GOT3 (cell line): ENCODE results near the gene MLC1.

Experiments used
- DNase-seq: peaks from one replicate; lab custom pipeline; 2025; ENCODE audit warnings: mixed read lengths; lab: John Stamatoyannopoulos, UW

MLC1 gene

DNA sequence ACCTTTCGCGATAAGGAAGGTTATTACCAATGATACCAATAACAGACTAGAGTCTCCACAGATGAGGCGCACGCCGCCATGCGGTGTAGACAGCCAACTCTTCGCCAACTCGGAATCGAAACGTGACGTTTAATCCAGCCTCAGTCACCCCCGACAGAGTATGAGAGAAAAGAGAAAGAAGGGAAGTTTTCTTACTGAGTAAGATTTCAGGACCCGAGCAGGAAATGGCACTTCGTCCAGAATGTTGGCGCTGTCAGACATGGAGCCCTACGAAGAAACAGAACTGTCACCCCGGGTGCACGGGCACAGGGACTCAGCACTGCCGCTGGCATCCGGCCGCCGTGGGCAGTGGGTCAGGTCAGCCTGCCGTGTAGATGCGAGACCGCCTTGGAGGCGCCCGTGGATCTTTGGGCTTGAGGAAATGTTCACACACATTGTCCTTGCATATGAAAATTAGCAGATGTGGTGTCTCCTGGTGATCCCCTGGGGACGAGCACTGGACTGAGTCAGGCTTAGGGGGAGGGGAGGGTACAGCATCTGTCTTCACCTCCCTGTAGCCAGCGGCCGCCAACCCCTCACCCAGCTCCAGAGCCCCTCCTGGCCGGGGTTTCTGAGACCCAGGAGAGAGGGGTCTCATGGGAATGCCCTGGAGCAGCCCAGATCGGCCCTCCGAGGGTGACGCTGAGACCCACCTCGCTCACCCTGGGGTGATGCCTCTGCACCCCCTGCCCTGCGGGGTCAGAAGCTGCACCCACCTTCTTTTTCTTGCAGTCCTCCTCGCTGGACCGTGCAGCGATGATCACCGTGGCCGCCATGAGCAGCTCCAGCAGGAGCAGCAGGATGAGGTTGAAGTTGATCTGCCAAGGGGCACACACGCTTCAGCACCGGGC is 8.3 kb downstream of the MLC1 start:
- DNase-seq, result no peak

DNA sequence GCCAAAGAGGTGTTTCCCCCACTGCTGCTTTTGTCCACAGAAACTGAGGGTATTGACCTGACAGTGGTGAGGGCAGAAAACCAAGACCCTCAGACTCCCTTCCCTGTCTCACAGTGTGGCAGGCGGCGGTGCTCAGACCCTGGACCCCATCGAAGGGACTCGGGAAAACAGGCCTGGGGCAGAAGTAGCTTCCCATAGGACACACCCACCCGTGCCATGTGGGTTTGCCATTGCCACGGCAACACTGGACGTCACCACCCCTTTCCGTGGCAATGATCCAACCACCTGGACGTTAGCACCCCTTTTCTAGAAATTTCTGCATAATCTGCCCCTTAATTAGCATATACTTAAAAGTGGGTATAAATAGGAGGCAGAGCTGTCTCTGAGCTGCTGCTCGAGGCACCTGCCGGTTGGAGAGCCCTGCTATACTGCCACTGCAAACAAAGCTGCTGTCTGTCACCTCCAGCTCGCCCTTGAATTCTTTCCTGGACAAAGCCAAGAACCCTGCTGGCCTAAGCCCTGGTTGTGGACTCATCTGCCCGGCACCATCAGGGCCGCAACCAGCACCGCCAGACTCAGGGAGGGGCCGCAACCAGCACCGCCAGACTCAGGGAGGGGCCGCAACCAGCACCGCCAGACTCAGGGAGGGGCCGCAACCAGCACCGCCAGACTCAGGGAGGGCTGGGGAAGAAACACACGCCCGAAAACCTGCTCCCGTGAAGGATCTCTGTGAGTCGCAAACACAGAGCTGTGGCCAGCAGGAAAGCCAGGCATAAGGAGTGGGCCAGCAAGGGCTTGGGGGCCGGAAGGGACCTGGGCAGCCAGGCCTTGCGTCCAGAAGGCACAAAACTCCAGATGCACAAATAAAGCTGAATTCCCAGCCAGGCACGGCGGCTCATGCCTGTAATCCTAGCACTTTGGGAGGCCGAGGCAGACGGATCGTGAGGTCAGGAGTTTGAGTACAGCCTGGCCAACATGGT is 10.4 kb downstream of the MLC1 start:
- DNase-seq, result no peak

DNA sequence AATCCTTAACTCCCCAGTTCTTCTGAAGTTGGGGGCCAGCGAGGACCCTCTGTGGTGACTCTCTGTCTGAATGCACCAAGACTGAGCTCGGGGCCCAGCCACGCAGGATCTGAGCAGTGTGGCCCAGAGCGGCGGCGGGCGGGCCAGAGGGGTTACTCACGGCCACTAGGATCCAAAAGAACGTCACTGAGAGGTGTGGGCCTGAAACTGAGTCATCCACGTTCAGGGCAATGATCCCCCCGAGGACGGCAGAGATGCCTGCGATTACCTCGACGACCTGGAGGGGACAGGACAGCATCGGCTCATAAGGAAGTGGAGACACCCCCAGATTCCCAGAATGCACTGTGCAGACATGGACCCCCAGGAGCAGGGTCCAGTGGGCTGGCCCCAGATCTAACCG is 11.2 kb downstream of the MLC1 start:
- no peak for DNase-seq

DNA sequence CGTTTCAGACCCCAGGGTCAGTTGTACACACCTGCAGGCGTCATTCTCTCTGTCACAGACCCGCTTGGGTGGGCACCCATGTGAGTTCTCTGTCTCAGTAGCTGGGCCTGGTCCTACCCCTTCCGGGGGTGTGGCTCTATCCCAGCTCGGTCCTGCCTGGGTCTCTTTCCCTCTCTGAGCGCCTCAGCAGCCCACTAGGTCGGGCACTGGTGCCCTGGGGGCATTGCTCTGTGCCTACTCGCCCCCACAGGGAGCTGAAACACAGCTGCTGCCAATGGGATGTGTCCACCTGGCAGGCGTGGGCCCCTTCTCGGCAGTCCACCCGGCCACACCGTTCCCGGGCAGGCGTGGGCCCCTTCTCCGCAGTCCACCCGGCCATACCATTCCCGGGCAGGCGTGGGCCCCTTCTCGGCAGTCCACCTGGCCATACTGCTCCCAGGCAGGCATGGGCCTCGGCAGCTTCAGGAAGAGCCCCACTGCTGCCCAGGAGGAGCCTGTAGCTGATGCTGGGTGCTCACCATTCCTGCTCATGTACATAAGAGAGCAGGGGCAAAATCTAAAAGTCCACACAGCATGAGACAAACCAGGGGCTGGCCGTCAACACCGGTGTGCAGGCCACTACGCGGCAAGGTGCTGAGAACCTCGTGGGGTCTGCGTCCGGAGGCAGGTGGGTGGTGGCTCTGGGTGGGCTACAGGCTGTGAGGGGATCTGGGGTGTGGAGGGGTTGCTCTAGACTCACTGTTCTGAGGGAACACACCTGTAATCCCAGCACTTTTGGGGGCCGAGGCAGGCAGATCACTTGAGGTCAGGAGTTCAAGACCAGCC is 12.3 kb downstream of the MLC1 start:
- no peak for DNase-seq

DNA sequence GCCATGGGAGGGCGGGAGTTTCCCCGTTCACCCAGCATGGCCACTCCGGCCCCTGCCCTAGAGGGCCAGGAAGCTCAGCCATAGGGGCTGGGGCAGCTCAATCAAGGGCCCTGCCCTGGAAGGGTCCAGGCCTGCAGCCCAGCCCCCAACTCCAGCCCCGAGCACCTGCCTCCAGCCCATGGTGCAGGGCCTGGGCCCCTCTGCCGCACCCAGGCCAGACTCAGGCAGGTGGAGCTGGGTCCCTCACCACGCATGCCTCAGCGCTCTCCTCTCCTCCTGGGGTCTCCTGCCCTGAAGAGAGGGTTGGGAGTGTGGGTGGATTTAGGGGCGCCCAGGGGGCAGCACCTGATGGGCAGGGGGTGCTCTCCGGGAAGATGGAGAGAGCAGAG is 13.1 kb downstream of the MLC1 start:
- DNase-seq, result no peak

DNA sequence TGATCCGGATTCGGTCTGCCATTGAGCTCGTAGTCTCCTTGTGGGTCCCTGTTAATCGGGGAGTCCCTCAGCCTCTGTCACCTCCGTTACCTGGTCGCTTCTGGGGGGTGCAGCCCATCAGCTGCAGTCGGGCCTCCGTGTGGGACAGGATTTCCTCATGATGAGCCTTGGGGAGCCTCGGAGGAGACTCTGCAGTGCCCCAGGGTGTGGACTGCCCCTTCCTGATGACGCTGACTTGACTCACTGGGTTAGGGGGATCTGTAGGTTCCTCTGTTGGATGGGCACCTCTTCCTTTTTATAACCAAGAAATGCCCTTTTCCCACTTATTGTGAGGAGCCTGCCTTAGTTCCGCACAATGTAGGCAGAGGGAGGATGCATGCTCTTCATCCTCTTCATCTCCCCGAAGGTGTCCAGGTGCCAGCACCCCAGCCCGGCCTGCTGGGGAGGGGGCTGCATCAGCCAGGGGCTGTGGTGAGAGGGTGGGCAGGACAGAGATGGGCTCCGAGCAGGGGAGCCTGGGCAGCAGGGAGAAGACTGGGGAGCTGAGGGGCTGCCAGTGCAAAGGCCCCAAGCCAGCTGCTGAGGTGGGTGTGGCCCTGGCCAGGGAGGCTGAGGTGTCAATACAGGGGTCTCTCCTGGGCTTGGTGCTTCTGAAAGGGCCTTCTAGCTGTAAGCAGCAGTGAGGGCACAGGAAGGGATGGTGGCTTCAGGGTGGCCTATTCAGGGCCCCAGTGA is 13.6 kb downstream of the MLC1 start:
- no peak for DNase-seq

DNA sequence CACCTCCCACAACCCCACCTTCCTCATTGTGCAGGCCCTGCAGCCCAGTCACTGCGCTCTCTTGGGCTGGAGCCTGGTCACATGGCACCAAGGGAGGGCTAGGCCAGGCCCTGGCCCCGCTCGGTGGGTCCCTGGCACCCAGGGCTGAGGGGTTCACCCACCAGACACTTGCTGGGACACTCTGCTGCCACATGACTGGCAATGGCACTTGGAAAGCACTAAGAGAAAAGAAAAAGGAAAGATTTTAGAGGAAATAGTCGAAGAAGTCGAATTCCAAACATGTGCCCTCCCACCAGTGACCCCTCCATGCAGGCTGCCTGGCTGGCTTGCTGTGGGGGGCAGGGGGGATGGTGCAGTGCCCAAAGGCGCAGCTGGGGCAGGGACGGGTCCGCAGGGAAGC is 14.9 kb downstream of the MLC1 start:
- DNase-seq, result no peak

DNA sequence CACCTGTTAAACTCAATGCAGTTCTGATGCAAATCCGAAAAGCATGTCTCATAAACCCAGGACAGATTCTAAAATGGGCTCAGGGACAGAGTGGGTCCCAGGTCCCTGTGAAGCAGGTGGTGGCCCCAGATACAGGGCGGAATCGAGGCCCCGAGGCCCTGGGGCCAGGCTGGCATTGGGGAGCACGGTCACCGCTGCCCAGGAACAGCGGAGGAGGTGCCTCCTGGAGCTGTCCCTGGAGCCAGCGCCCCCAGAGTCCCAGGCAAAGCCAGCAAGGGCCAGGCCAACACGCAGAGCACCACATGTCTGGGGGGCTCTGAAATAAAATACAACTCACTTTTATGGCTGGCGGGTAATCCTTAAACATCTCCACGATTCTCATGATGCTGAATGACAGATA is 17.1 kb downstream of the MLC1 start:
- DNase-seq, result no peak

DNA sequence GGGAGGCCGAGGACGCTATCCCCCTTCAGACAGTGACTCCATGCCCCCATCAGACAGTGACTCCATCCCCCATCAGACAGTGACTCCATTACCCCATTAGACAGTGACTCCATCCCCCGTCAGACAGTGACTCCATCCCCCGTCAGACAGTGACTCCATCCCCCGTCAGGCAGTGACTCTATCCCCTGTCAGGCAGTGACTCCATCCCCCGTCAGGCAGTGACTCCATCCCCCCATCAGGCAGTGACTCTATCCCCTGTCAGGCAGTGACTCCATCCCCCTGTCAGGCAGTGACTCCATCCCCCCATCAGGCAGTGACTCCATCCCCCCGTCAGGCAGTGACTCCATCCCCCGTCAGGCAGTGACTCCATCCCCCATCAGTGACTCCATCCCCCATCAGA is 18.0 kb downstream of the MLC1 start:
- DNase-seq, result no peak

DNA sequence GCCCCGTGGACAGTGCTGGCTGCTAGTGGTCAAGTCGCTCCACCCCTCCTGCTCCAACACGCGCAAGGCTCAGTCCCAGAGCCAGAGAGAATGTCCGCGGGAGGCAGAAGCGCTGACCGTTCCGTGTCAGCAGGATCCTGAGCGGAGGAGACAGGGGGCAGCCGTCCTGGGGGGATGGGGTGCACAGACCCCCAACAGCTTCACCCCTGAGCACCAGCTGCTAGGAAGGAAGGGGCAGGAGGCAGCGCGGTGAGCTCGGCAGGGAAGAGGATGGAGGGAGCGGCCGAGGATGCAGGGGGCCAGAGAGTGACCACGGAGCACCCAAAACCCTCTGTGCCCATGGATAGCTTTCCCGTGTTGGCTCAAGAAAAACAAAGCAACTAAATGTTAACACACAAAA is 20.8 kb downstream of the MLC1 start:
- no peak for DNase-seq

DNA sequence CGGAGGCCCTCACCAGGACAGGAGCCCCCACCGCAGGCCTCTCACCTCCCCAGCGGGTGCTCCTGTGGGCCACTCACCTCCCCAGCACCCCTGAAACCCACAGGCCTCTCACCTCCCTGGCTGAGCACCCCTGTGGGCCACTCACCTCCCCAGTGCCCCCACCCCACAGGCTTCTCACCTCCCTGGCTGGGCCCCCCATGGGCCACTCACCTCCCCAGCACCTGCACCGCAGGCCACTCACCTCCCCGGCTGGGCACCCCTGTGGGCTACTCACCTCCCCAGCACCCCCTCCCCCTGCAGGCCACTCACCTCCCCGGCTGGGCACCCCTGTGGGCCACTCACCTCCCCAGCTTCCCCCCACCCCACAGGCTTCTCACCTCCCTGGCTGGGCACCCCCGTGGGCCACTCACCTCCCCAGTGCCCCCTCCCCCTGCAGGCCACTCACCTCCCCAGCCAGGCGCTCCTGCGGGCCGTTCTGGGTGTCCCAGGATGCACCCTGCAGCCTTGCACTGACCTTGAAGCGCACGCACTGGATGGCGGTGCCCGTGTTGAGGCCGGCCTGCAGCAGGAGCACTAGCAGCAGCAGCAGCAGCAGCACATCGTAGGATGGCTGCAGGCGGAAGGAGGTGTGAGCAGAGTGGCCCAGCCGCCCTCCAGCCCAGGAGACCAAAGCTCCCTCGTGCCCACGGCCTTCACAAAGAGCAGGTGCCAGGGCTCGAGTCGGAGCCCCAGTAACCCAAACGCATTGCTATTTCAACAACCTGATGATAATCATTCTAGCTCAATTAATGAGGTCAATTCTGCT is 21.4 kb downstream of the MLC1 start:
- DNase-seq, result no peak

DNA sequence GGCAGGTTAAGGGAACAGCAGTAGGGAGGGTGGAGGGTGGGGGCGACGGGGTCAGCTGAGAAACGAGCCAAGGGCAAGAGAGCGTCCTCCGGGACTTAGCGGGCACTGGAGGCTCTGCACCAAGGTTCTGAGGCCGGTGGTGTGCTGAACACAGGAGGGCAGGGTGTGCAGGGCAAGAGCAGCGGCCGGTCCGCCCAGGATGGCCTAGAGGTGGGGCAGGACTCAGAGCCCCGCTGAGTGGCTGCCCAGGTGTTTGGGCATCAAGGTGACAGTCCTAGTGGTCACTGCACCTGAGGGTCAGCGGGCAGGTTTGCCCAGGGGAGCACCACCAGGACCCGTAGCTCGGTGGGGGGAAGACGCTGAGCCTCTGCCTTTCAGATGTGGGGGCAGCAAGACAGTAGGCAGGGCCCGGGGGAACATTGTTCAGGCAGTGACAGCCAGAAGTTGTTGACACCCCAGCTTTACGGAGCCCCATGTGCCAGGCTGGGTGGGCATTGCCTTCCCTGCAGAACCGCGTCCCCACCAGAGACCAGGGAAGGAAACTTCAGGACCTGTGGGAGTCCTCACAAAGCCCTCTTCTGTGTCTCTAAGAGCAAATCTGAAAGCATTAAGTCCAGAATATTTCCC is 22.6 kb downstream of the MLC1 start:
- DNase-seq, result no peak

DNA sequence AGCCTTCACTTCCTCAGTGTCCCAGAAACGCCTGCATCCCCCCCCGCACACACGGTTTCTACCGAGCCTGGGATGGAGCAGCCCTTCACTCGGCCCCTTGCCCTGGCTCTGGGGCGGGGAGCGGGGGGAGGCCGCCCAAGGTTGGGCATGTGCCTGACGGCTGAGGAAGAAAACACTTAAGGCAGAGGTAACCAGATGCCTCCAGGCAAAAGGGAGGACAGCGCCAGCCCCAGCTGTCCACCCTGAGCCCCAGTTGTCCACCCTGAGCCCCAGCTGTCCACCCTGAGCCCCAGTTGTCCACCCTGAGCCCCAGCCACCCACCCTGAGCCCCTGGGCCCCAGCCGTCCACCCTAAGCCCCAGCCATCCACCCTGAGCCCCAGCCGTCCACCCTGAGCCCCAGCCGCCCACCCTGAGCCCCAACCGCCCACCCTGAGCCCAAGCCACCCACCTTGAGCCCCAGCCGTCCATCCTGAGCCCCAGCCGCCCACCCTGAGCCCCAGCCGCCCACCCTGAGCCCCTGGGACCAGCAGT is 23.3 kb downstream of the MLC1 start:
- DNase-seq, result no peak

DNA sequence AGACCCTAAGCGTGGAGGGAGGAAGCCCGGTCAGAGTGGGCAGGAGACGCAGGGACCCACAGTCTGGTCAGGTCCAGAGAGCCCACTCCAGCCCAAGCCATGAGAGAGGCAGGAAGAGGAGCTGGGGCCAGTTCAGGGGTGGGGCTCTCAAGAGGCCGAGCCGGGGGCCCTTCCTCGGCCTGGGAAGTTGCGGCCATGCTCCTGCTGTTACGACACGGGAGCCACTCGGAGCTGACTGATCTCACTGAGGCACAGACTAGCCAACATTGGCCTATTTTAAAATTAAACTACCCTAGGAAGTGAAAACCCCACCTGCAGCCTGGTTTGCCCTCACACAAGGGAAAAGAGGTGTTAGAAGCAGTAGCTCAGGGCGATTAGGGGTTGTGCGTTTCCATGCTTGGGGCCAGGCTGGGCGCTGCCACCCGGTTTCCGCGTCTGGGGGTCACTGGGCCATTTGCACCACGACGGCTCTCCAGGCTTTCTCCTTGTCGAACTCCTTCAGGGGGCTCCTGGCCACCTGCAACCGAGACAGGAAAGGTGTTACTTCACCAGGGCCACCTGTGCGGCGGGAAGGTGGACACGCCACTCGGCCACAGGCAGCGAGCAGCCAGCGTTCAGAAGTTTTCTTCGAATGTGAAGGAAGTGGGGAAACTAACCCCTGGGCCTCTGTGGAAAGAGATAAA is 23.9 kb downstream of the MLC1 start:
- DNase-seq, result no peak

DNA sequence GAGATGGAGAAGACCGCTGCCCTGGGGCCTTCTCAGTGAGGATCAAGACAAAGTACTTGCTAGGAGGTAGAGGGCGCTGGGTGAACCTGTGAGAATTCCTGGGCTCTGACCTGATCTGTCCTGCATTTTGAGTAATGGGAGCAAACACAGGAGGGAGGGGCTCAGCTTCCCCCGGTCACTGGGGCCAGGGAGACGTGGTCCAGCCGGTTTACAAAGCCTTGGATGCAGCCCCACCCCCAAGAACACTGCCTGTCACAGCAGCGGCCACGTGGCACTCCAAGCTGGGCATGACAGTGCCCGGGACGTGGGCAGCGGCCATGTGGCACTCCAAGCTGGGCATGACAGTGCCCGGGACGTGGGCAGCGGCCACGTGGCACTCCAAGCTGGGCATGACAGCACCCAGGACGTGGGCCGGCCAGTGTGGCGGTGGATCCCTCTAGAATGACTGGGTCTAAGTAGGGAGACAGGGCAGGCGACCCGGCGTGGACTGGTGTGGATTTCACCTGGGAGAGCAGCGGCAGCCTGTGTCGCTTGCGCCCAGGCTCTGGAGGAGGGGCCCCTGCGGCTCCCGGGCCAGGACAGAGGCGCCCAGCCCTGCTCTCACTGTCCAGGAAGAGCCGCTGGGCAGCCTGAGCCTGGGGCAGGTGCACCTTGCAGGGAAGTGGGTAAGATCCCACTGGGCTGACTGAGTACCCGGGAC is 24.6 kb downstream of the MLC1 start:
- DNase-seq, result no peak

DNA sequence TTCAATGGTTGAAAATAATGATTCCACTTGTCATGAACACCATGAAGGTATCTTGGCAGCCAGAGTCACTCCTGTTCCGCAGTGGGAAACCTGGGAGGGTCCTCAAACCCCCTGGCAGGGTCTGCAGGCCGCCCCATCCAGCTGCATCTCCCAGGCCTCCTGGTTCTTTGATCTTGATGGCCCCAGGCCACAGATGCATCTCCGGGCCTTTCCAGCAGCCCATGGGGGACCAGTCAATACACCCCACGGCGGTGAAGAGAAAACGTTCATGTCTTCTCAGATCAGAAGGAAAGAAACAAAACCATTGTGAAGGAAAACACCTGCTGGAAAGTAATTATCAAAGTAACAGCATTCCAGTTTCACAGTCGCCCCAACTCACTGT is 25.4 kb downstream of the MLC1 start:
- DNase-seq, result no peak

DNA sequence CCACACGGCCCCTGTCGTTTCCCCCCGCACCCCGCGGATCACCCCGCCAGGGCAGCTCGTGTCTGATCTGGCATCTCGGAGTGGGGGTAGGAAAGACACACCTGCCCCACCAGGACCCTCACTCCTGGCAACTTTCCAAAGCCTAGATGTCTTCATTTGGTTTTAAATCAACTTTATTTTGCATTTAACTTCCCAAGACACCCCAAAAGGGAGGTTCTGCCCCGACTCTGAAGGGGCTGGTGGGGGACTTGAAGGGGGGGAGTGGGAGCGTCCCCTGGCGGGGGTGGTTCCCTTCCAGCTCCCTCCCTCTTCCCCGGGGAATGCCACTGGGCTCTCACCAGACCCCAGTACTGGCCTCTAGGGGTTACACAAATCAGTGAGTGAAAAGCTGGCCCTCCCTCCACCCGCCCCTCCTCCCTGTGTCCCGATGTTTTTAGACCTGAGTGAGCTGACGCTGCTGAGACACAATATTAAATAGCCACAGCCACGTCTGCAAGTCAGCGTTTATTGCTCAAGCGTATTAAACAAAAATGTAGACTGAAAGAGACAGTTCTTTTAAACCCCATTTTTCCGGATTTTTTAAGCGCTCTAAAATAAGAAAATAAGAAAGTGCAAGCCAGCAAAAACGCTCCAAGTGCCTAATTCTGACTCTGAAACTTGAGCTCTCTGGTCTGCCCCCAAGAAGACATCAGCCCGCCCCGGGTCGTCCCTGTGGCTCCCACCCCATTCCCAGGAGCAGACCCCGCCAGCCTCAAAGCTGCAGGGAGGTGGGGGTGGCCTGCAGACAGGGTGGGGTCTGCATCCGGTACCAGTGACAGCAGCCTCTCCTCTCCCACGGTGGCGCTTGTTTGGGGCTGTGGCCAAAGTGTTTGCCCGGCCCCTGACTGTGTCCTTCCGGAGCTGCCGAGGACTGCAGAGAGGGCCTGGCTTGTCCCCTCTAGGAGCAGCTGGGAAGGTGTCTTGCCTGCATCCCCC is 26.0 kb downstream of the MLC1 start:
- no peak for DNase-seq
